ENCODE data around the gene FBXL12.

FBXL12 gene

GRCh38 chr19:9862938-9863337 is 44.1 kb upstream of the FBXL12 start:
- Histone ChIP-seq H3K4me3 (ENCODE audit: low read length, poor library complexity, severe bottlenecking) (no peak overlapping the region), H3K4me1 (ENCODE audit: insufficient read depth, low read length, poor library complexity, severe bottlenecking) (peaks cover 13% of the 10 kb centered on the region), H2AFZ (ENCODE audit: low read length) (no peak overlapping the region), H3K9ac (ENCODE audit: low read depth, low read length, poor library complexity, severe bottlenecking) (no peak overlapping the region), H3K27me3 (ENCODE audit: insufficient read depth, low read length, poor library complexity, severe bottlenecking) (no peaks in the 10 kb centered on the region), H4K20me1 (ENCODE audit: insufficient read depth, low read length, poor library complexity, severe bottlenecking) (no peaks in the 10 kb centered on the region), H3K9me2 (replicated peaks; ENCODE audit: low read depth, low read length) (no peaks in the 10 kb centered on the region), H3K4me2 (ENCODE audit: low read depth, low read length, poor library complexity, severe bottlenecking) (no peak overlapping the region), H3K79me2 (ENCODE audit: insufficient read depth, low read length) (no peaks in the 10 kb centered on the region), H3F3A (ENCODE audit: low read depth) (no peaks in the 10 kb centered on the region), H3K9me3 (ENCODE audit: insufficient read depth, low read depth, low read length) (no peaks in the 10 kb centered on the region), H3K36me3 (ENCODE audit: insufficient read depth, low read length) (no peaks in the 10 kb centered on the region)
- TF ChIP-seq EZH2phosphoT487 (IDR thresholded peaks at IDR 0.05; ENCODE audit: borderline replicate concordance) = no peak
- TF ChIP-seq, protein P1, sequence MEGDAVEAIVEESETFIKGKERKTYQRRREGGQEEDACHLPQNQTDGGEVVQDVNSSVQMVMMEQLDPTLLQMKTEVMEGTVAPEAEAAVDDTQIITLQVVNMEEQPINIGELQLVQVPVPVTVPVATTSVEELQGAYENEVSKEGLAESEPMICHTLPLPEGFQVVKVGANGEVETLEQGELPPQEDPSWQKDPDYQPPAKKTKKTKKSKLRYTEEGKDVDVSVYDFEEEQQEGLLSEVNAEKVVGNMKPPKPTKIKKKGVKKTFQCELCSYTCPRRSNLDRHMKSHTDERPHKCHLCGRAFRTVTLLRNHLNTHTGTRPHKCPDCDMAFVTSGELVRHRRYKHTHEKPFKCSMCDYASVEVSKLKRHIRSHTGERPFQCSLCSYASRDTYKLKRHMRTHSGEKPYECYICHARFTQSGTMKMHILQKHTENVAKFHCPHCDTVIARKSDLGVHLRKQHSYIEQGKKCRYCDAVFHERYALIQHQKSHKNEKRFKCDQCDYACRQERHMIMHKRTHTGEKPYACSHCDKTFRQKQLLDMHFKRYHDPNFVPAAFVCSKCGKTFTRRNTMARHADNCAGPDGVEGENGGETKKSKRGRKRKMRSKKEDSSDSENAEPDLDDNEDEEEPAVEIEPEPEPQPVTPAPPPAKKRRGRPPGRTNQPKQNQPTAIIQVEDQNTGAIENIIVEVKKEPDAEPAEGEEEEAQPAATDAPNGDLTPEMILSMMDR (conservative IDR thresholded peaks at IDR 0.05; ENCODE audit: low read length) = no peak

DNA sequence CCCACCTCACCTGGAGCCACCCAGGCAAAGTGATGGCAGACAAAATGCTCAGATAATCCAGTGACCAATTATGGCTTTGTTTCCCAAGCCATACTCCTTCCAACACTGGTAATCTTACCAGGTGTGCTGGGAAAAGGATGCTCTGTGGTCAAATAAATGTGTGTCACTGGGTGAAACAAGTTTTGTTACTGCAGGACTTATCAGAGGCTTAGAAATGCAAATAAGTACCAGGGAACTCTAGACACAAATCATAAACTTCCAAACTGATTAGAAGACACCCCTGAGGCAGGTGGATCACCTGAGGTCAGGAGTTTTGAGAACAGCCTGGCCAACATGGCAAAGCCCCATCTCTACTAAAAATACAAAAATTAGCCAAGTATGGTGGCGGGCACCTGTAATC is 42.6 kb upstream of the FBXL12 start:
- H3K36me3 ChIP-seq (ENCODE audit: insufficient read depth, low read length) = no peaks in the 10 kb centered on the region
- no peaks in the 10 kb centered on the region for H3F3A ChIP-seq (ENCODE audit: low read depth)
- no peaks in the 10 kb centered on the region for H3K9me2 ChIP-seq (replicated peaks; ENCODE audit: low read depth, low read length)
- no peak overlapping the region for H3K9ac ChIP-seq (ENCODE audit: low read depth, low read length, poor library complexity, severe bottlenecking)
- no peak overlapping the region for H3K4me2 ChIP-seq (ENCODE audit: low read depth, low read length, poor library complexity, severe bottlenecking)
- H3K4me1 ChIP-seq (ENCODE audit: insufficient read depth, low read length, poor library complexity, severe bottlenecking) = peaks cover 19% of the 10 kb centered on the region
- TF ChIP-seq EZH2phosphoT487 (IDR thresholded peaks at IDR 0.05; ENCODE audit: borderline replicate concordance) = no peak
- TF ChIP-seq, protein P1 (conservative IDR thresholded peaks at IDR 0.05; ENCODE audit: low read length) = no peak
- no peak overlapping the region for H3K4me3 ChIP-seq (ENCODE audit: low read length, poor library complexity, severe bottlenecking)
- H2AFZ ChIP-seq (ENCODE audit: low read length) = no peak overlapping the region
- H3K79me2 ChIP-seq (ENCODE audit: insufficient read depth, low read length) = no peaks in the 10 kb centered on the region
- H3K9me3 ChIP-seq (ENCODE audit: insufficient read depth, low read depth, low read length) = no peaks in the 10 kb centered on the region
- H4K20me1 ChIP-seq (ENCODE audit: insufficient read depth, low read length, poor library complexity, severe bottlenecking) = no peaks in the 10 kb centered on the region
- H3K27me3 ChIP-seq (ENCODE audit: insufficient read depth, low read length, poor library complexity, severe bottlenecking) = no peaks in the 10 kb centered on the region

- Histone ChIP-seq H3K9ac (ENCODE audit: low read depth, low read length, poor library complexity, severe bottlenecking) (no peak overlapping the region), H3K79me2 (ENCODE audit: insufficient read depth, low read length) (no peaks in the 10 kb centered on the region), H3K4me1 (ENCODE audit: insufficient read depth, low read length, poor library complexity, severe bottlenecking) (peaks cover 16% of the 10 kb centered on the region), H3K36me3 (ENCODE audit: insufficient read depth, low read length) (no peaks in the 10 kb centered on the region), H4K20me1 (ENCODE audit: insufficient read depth, low read length, poor library complexity, severe bottlenecking) (no peaks in the 10 kb centered on the region), H3K4me3 (ENCODE audit: low read length, poor library complexity, severe bottlenecking) (no peak overlapping the region), H2AFZ (ENCODE audit: low read length) (no peak overlapping the region), H3F3A (ENCODE audit: low read depth) (no peaks in the 10 kb centered on the region), H3K9me3 (ENCODE audit: insufficient read depth, low read depth, low read length) (no peaks in the 10 kb centered on the region), H3K27me3 (ENCODE audit: insufficient read depth, low read length, poor library complexity, severe bottlenecking) (no peaks in the 10 kb centered on the region), H3K4me2 (ENCODE audit: low read depth, low read length, poor library complexity, severe bottlenecking) (no peak overlapping the region), H3K9me2 (replicated peaks; ENCODE audit: low read depth, low read length) (no peaks in the 10 kb centered on the region)
- TF ChIP-seq, protein P1 (conservative IDR thresholded peaks at IDR 0.05; ENCODE audit: low read length) = no peak
- no peak for TF ChIP-seq EZH2phosphoT487 (IDR thresholded peaks at IDR 0.05; ENCODE audit: borderline replicate concordance)
These were observed 41.5 kb upstream of the FBXL12 start for GRCh38 chr19:9860407-9860806.
